ENCODE measurements around the gene PCDHB12.
A peak's percentile ranks its signal among the peaks of the same experiment; 100 is the strongest.
"Not testable (repeated sequence)": the region's sequence is repeated elsewhere in the genome, so short reads cannot be mapped to it uniquely, and the experiment has no call there.

PCDHB12 gene

DNA sequence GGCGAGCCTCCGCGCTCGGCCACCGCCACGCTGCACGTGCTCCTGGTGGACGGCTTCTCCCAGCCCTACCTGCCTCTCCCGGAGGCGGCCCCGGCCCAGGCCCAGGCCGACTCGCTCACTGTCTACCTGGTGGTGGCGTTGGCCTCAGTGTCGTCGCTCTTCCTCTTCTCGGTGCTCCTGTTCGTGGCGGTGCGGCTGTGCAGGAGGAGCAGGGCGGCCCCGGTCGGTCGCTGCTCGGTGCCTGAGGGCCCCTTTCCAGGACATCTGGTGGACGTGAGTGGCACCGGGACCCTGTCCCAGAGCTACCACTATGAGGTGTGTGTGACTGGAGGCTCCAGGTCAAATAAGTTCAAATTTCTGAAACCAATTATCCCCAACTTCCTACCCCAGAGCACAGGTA, 2.3 kb downstream of the PCDHB12 start:
- DNase-seq: not testable (repeated sequence)

- peak; percentile 33 for DNase-seq
These were observed 5.3 kb downstream of the PCDHB12 start, which contains the start of gene PCDHB13 for GRCh38 chr5:141213656-141214339. Gene PCDHB13, plus strand, starts transcription at chr5:141213919. Its CDS starts 205 bp downstream, at chr5:141214124.

- not testable (repeated sequence) for DNase-seq
These were observed 6.1 kb downstream of the PCDHB12 start for GRCh38 chr5:141214583-141214982.

DNA sequence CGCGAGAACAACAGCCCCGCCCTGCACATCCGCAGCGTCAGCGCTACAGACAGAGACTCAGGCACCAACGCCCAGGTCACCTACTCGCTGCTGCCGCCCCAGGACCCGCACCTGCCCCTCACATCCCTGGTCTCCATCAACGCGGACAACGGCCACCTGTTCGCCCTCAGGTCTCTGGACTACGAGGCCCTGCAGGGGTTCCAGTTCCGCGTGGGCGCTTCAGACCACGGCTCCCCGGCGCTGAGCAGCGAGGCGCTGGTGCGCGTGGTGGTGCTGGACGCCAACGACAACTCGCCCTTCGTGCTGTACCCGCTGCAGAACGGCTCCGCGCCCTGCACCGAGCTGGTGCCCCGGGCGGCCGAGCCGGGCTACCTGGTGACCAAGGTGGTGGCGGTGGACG, 7.0 kb downstream of the PCDHB12 start:
- not testable (repeated sequence) for DNase-seq

GRCh38 chr5:141216035-141216434, 7.5 kb downstream of the PCDHB12 start:
- not testable (repeated sequence) for DNase-seq

DNA sequence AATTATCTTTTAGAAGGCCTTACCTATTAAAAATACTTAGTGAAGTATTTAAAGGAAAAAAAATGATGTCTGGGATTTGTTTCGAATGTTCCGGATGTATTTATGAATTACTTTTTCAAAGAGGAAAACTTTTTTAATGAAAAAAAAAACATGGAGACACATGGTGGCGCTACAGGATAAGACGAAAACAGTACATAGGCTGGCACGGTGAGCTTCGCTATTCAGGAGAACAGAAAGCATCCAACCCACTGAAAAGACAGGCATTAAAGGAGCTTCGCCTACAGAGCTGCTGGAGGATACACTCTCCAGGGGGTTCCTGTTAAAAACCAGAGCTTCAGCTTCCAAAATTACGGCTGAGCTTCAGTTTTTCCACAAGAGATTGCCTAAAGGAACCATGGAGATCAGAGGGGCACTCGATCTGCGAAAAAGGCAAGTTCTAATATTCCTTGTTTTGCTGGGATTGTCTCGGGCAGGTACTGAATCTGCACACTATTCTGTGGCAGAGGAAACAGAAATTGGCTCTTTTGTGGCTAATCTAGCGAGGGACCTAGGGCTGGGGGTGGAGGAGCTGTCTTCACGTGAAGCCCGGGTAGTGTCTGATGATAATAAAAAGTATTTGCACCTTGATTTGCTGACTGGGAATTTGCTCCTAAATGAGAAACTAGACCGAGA, 14.7 kb downstream of the PCDHB12 start, which contains the start of gene PCDHB14:
TSS of gene PCDHB14 (plus strand) at position 232 of the 672 bp plus-strand sequence. CDS start at position 395, 163 bp downstream.
- DNase-seq: no peak

DNA sequence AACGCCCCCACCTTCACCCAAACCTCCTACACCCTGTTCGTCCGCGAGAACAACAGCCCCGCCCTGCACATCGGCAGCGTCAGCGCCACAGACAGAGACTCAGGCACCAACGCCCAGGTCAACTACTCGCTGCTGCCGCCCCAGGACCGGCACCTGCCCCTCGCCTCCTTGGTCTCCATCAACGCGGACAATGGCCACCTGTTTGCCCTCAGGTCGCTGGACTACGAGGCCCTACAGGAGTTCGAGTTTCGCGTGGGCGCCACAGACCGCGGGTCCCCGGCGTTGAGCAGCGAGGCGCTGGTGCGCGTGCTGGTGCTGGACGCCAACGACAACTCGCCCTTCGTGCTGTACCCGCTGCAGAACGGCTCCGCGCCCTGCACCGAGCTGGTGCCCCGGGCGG, 16.3 kb downstream of the PCDHB12 start:
- not testable (repeated sequence) for DNase-seq

- DNase-seq: not testable (repeated sequence)
These were observed 16.9 kb downstream of the PCDHB12 start for GRCh38 chr5:141225421-141225820.

- DNase-seq: no peak
These were observed 25.7 kb downstream of the PCDHB12 start for GRCh38 chr5:141234109-141234667.

DNA sequence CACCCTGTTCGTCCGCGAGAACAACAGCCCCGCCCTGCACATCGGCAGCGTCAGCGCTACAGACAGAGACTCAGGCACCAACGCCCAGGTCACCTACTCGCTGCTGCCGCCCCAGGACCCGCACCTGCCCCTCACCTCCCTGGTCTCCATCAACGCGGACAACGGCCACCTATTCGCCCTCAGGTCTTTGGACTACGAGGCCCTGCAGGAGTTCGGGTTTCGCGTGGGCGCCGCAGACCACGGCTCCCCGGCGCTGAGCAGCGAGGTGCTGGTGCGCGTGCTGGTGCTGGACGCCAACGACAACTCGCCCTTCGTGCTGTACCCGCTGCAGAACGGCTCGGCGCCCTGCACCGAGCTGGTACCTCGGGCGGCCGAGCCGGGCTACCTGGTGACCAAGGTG, 27.4 kb downstream of the PCDHB12 start:
- not testable (repeated sequence) for DNase-seq

- no peak for DNase-seq
These were observed 28.2 kb downstream of the PCDHB12 start for GRCh38 chr5:141236516-141237313.

DNA sequence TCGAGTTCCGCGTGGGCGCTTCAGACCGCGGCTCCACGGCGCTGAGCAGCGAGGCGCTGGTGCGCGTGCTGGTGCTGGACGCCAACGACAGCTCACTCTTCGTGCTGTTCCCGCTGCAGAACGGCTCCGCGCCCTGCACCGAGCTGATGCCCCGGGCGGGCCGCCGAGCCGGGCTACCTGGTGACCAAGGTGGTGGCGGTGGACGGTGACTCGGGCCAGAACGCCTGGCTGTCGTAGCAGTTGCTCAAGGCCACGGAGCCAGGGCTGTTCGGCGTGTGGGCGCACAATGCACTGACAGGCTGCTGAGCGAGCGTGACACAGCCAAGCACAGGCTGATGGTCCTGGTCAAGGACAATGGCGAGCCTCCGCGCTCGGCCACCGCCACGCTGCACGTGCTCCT, 33.0 kb downstream of the PCDHB12 start:
- DNase-seq: no peak

- DNase-seq: peak; percentile 30
These were observed 36.8 kb downstream of the PCDHB12 start, which contains the start of gene PCDHB15 for GRCh38 chr5:141245250-141245717. Gene PCDHB15, plus strand, starts transcription at chr5:141245395. Its CDS starts 184 bp downstream, at chr5:141245579.

DNA sequence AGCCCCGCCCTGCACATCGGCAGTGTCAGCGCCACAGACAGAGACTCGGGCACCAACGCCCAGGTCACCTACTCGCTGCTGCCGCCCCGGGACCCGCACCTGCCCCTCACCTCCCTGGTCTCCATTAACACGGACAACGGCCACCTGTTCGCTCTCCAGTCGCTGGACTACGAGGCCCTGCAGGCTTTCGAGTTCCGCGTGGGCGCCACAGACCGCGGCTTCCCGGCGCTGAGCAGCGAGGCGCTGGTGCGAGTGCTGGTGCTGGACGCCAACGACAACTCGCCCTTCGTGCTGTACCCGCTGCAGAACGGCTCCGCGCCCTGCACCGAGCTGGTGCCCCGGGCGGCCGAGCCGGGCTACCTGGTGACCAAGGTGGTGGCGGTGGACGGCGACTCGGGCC, 38.5 kb downstream of the PCDHB12 start:
- DNase-seq: not testable (repeated sequence)

DNA sequence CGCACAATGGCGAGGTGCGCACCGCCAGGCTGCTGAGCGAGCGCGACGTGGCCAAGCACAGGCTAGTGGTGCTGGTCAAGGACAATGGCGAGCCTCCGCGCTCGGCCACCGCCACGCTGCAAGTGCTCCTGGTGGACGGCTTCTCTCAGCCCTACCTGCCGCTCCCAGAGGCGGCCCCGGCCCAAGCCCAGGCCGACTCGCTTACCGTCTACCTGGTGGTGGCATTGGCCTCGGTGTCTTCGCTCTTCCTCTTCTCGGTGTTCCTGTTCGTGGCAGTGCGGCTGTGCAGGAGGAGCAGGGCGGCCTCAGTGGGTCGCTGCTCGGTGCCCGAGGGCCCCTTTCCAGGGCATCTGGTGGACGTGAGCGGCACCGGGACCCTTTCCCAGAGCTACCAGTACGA, 38.9 kb downstream of the PCDHB12 start:
- not testable (repeated sequence) for DNase-seq

- no peak for DNase-seq
These were observed 42.1 kb downstream of the PCDHB12 start for GRCh38 chr5:141250576-141250975.

- DNase-seq: no peak
These were observed 49.9 kb downstream of the PCDHB12 start for GRCh38 chr5:141258464-141258863.

GRCh38 chr5:141258948-141259347, 50.4 kb downstream of the PCDHB12 start:
- no peak for DNase-seq

GRCh38 chr5:141260458-141261237, 52.1 kb downstream of the PCDHB12 start:
- no peak for DNase-seq

- DNase-seq: no peak
These were observed 52.7 kb downstream of the PCDHB12 start for GRCh38 chr5:141261238-141261546.

Measured in stimulated activated CD8-positive, alpha-beta memory T cell treated with anti-CD3 and anti-CD28 coated beads, Interleukin-4, amount 100 ng/mL, for 48 hours (primary cell).